Left kidney (tissue), 2 donors: ENCODE measurements around the gene MCM10. TPM values are rescaled to one million over a fixed set of nuclear protein-coding genes. Genes with fewer than 3 reads are reported as not detected.

Source experiments
- DNase-seq: peaks from one replicate; pipeline ENCODE4 v3.0.0-alpha.2; 2013
- polyA plus RNA-seq: library from polyadenylated mRNA; unstranded; fragments of 120-200 nt; gene quantifications from one replicate; pipeline ENCODE4 v1.2.1, GENCODE V29; 2013; ENCODE audit not compliant: insufficient read length

MCM10 gene
- polyA plus RNA-seq, 1 donor, result 17.1 TPM

DNA sequence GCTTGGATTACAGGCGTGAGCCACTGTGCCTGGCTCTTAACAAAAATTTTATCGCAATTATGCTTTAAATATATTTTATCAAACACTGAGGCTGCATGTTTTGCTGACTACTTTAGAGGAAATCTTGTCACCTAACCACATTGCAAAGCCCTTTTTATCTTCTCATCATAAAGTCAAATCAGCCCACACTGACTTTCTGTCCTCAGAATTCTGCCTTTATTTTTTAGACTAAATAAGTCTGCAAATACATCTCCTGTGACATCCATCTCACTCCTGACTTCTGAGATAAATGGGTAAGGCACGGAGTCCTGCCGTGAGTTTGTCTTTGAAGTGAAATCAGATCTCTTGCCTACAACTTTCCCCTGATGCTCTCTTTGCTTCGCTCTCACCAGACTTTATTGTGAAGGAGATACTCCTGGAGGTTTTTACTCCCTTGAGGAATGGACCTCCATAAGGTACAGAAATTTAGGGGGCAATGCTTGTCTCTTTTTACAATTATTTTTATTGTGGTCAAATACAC lies 96.3 kb downstream of the MCM10 start:
- DNase-seq, result peak; percentile 3

Other genes with a start within 250 kb of the MCM10 start
- 14.2 TPM for gene CCDC3, start 159.8 kb upstream of the MCM10 start, polyA plus RNA-seq
- 36.3 TPM for gene OPTN, start 61.4 kb upstream of the MCM10 start, polyA plus RNA-seq
- not detected for gene UCMA, start 72.8 kb downstream of the MCM10 start, polyA plus RNA-seq
- gene PHYH, start 138.5 kb downstream of the MCM10 start, polyA plus RNA-seq, result 26.4 TPM
- gene SEPHS1, start 186.7 kb downstream of the MCM10 start, polyA plus RNA-seq, result 129 TPM